Heart left ventricle (tissue), 16 donors: ENCODE results near the gene PDGFD. TPM values are rescaled to one million over a fixed set of nuclear protein-coding genes. Genes with fewer than 3 reads are reported as not detected.

ENCODE experiments used
- ATAC-seq, 4 donors: fragments of 200-7000 bp; cut with Tn5 transposase; one replicate each; pipeline ENCODE4 v1.9.1; 2020 to 2022; ENCODE audit warnings: moderate library complexity in 4 of 4, mild to moderate bottlenecking in 3 of 4, moderate number of reproducible peaks in 1 of 4
- DNase-seq, 5 donors: peaks; one replicate each; pipeline ENCODE4 v3.0.0-alpha.2; 2020
- H3K27ac ChIP-seq, 12 donors: fragments of 200-600 bp; sonication (generic) in 4 of 12; one replicate each; pipeline versions ENCODE4 v1.5.0 to v1.8.0; 2016 to 2022; ENCODE audit warnings: mild to moderate bottlenecking in 2 of 12
- H3K27me3 ChIP-seq, 9 donors: fragments of 200-600 bp; sonication (generic) in 2 of 9; one replicate each; pipeline versions ENCODE4 v1.5.1 to v1.8.0; 2016 to 2022; ENCODE audit warnings: mild to moderate bottlenecking in 3 of 9
- H3K36me3 ChIP-seq, 9 donors: fragments of 200-600 bp; sonication (generic) in 2 of 9; one replicate each; pipeline versions ENCODE4 v1.5.0 to v1.8.0; 2018 to 2022; ENCODE audit warnings: mild to moderate bottlenecking in 2 of 9
- H3K4me1 ChIP-seq, 12 donors: fragments of 200-600 bp; sonication (generic) in 4 of 12; one replicate each; pipeline versions ENCODE4 v1.5.0 to v1.8.0; 2016 to 2022; ENCODE audit warnings: mild to moderate bottlenecking in 3 of 12
- H3K4me3 ChIP-seq, 12 donors: fragments of 200-600 bp; sonication (generic) in 4 of 12; one replicate each; pipeline versions ENCODE4 v1.5.0 to v1.8.0; 2017 to 2022; ENCODE audit warnings: mild to moderate bottlenecking in 9 of 12, moderate library complexity in 4 of 12
- H3K9me3 ChIP-seq, 12 donors: fragments of 200-600 bp; sonication (generic) in 4 of 12; one replicate each; pipeline versions ENCODE4 v1.5.0 to v1.8.0; 2016 to 2022; ENCODE audit warnings: mild to moderate bottlenecking in 1 of 12
- POLR2A ChIP-seq, 2 donors: fragments of 450-650 bp; IDR thresholded peaks; one replicate each; pipeline ENCODE4 v1.6.1; 2017; ENCODE audit warnings: antibody characterized with exemption in 2 of 2, mild to moderate bottlenecking in 2 of 2, moderate library complexity in 2 of 2
- WGBS, 4 donors: extraction: QIAGEN DNeasy Blood & Tissue Kit in 2 of 4; methylation state at CpG; one replicate each; pipeline versions ENCODE4 v1.1.5 to v1.1.7; 2013 to 2018; 5-methylcytosine and 5-hydroxymethylcytosine counted together
- intact Hi-C, 10 donors: fragments of 100-400 bp; cut with DNase I; formaldehyde crosslinking; loops; one replicate each; pipeline versions ENCODE4 v1.11.1 to v1.14.2; 2022
- polyA plus RNA-seq, 2 donors: library from polyadenylated mRNA; stranded (reverse); fragments of 200-250 nt; gene quantifications; one replicate each; pipeline ENCODE4 v1.2.3, GENCODE V29; 2013
- total RNA-seq, 9 donors: library from RNA; depleted of rRNA in 2 of 9; stranded (reverse); fragments of >200 nt in 2 of 9; fragmentation: NEBNext Ultra II Directional in 3 of 9; extraction: Animal tissue kit (Norgen Biotek cat#: 25700) in 3 of 9; gene quantifications; one replicate each; pipeline versions ENCODE4 v1.1.0 to v1.2.4, GENCODE V29; 2016 to 2023
- TF ChIP-seq, protein P1 (sequence below), 12 donors: fragments of 200-600 bp; sonication (generic) in 4 of 12; IDR thresholded peaks; one replicate each; pipeline versions ENCODE4 v1.5.0 to v1.8.0; 2018 to 2022; ENCODE audit warnings: antibody characterized with exemption in 12 of 12, mild to moderate bottlenecking in 5 of 12
- donor health status: ischemic (EF 13 %, LVEDD 7.1; RV severe dilation, severe dysfunction).
- donor health status: healthy with polysubstance abuse.
- donor health status: DM: no; HTN: yes; CAD: no.
- donor health status: DM: no; HTN: no; CAD: no.
- donor health status: ischemic (EF 25% LVEDD 6.9; RV normal size, moderate dysfunction).
- donor health status: ischemic (EF 25% LVEDD 5.7; RV mildly dilated, moderate dysfunction).
- donor health status: healthy.
- donor health status: DM: yes; HTN: yes; CAD: no.
- donor health status: ischemic (EF 35%, LVEDD 5.7; RV mildly dilated, moderate dysfunction).
- donor health status: nonischemic (EF 11% LVEDD 7.7; RV severe dilation, severe dysfunction).
- donor health status: DM: yes; HTN: yes; CAD: no.
- donor health status: PGD.
- donor health status: ischemic (EF 29% LVEDD 5.4; RV normal size, mild dysfunction).
- donor health status: nonischemic (EF 23%, LVEDD 6.1; RV moderate dilation, normal function).

PDGFD gene
- total and polyA plus RNA-seq, 11 donors: 3.6 to 24.6 (median 15.3) TPM

DNA sequence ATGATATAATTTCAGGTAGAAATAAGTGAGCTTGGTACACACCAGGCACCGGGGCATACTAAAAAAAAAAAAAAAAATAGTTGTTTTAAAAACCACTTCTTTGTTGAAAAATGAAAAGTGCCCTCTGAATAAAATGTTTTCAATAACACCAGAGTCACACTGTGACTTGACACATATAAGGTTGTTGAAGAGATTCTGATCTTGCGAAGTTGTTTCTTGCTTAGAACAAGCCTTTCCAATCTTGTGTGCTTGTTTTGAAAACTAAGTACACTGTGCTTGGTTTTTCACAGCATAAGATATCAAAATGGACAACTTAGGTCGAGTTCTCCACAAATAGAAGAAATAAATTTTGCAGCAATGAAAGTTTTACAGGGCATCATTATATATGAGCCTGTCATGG is 17.0 kb downstream of the PDGFD start:
- H3K27me3 ChIP-seq: no peaks in the 10 kb centered on the region
- no peaks in the 10 kb centered on the region for H3K4me1 ChIP-seq
- no peak overlapping the region for H3K27ac ChIP-seq
- WGBS, 4 donors: 83 to 90% (median 88%) methylated on average over 3 of the region's 3 CpGs
- H3K4me3 ChIP-seq: no peak overlapping the region
- no peaks in the 10 kb centered on the region for H3K36me3 ChIP-seq
- TF ChIP-seq, protein P1, sequence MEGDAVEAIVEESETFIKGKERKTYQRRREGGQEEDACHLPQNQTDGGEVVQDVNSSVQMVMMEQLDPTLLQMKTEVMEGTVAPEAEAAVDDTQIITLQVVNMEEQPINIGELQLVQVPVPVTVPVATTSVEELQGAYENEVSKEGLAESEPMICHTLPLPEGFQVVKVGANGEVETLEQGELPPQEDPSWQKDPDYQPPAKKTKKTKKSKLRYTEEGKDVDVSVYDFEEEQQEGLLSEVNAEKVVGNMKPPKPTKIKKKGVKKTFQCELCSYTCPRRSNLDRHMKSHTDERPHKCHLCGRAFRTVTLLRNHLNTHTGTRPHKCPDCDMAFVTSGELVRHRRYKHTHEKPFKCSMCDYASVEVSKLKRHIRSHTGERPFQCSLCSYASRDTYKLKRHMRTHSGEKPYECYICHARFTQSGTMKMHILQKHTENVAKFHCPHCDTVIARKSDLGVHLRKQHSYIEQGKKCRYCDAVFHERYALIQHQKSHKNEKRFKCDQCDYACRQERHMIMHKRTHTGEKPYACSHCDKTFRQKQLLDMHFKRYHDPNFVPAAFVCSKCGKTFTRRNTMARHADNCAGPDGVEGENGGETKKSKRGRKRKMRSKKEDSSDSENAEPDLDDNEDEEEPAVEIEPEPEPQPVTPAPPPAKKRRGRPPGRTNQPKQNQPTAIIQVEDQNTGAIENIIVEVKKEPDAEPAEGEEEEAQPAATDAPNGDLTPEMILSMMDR (IDR thresholded peaks at IDR 0.05): no peak
- no peak for TF ChIP-seq POLR2A (IDR thresholded peaks at IDR 0.05)
- H3K9me3 ChIP-seq: peaks cover 0 to 10% (median 0%) of the 10 kb centered on the region in 12 donors
- intact Hi-C loops: no loop called here
- ATAC-seq (no peak), DNase-seq (no peak)

DNA sequence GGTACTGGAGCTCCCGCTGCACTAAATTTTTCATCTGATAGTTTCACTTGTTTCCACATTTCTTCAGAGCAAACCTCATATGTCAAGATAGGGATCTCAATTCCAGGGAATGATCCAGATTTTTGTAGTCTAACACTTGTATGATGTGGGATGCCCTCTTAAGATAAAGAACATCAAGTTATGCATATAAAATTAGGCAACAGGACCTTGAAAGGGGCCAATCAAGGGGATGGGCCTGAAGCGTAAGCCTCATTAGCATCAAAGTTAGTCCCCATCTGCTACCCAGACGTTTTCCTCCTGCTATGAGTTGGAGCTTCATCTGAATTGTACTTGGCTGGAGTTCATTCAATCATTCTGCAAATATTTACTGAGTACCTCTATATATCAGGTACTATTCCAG is 17.5 kb downstream of the PDGFD start:
- intact Hi-C loops: no loop called here
- no peaks in the 10 kb centered on the region for H3K4me1 ChIP-seq
- no peaks in the 10 kb centered on the region for H3K36me3 ChIP-seq
- H3K27ac ChIP-seq: no peak overlapping the region
- 79 to 83% (median 80%) methylated on average over 3 of the region's 3 CpGs for WGBS, 4 donors
- peaks cover 0 to 10% (median 0%) of the 10 kb centered on the region in 12 donors for H3K9me3 ChIP-seq
- TF ChIP-seq, protein P1 (IDR thresholded peaks at IDR 0.05): no peak
- TF ChIP-seq POLR2A (IDR thresholded peaks at IDR 0.05): no peak
- no peak for ATAC-seq
- no peaks in the 10 kb centered on the region for H3K27me3 ChIP-seq
- DNase-seq: no peak
- no peak overlapping the region for H3K4me3 ChIP-seq

DNA sequence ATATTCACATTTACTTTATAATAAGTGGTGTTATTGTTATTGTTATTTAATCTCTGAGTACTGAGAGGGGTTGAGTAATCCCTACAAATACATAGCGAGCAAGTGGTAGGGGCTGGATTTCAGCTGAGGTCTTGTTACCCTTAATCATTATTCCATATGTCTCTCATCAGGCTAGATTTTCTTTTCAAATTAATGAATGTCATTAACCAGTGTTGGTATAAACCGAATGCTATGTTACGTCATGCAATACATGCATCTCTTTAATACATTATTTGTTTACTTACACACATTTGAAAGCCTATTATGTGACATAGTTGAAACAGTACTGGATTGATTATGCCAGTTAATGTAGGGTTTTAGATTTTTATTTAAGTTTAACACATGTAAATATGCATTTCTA is 18.9 kb downstream of the PDGFD start:
- DNase-seq (no peak), ATAC-seq (no peak)
- no peaks in the 10 kb centered on the region for H3K9me3 ChIP-seq
- H3K27ac ChIP-seq: no peak overlapping the region
- TF ChIP-seq POLR2A (IDR thresholded peaks at IDR 0.05): no peak
- TF ChIP-seq, protein P1 (IDR thresholded peaks at IDR 0.05): no peak
- no peak overlapping the region for H3K4me3 ChIP-seq
- H3K4me1 ChIP-seq: no peaks in the 10 kb centered on the region
- 92 to 95% (median 94%) methylated on average over 3 of the region's 3 CpGs for WGBS, 4 donors
- intact Hi-C loops: no loop called here
- no peaks in the 10 kb centered on the region for H3K36me3 ChIP-seq
- no peaks in the 10 kb centered on the region for H3K27me3 ChIP-seq

DNA sequence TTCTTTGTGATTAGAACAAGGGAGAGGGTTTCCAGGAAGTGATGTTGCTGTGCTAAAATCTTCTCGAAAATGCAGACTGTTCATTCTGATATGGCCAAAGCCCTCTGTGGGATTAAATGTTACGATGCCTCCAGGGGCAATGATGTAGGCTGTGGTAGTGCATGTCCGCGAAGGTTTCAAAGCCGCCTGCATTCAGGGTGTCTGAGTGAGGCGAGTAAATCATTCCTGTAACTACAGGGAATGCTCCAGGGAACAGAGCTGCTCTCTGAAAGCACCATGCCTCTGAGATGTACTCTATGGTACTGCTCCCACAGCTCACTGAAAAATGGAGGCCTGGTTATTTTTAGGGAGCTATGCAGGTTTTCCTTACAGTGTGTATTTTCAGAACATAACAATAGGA is 21.2 kb downstream of the PDGFD start:
- Histone ChIP-seq H3K9me3 (no peaks in the 10 kb centered on the region), H3K36me3 (no peaks in the 10 kb centered on the region), H3K4me1 (no peaks in the 10 kb centered on the region), H3K27me3 (no peaks in the 10 kb centered on the region), H3K4me3 (no peak overlapping the region), H3K27ac (no peak overlapping the region)
- 87 to 90% (median 89%) methylated on average over 6 of the region's 6 CpGs for WGBS, 4 donors
- TF ChIP-seq, protein P1 (IDR thresholded peaks at IDR 0.05): no peak
- TF ChIP-seq POLR2A (IDR thresholded peaks at IDR 0.05): no peak
- intact Hi-C loops: no loop called here
- DNase-seq (no peak), ATAC-seq (no peak)
